Activated CD8-positive, alpha-beta memory T cell treated with anti-CD3 and anti-CD28 coated beads, Interleukin-2, amount 50 U/mL, for 24 hours (primary cell): ENCODE results near the gene CRISPLD2.

Source experiments
- DNase-seq: peaks from one replicate; pipeline ENCODE4 v3.0.0-alpha.2; 2020; ENCODE audit errors: extremely low read depth

CRISPLD2 gene

GRCh38 chr16:84955427-84955826 lies 135.6 kb downstream of the CRISPLD2 start:
- DNase-seq = no peak

DNA sequence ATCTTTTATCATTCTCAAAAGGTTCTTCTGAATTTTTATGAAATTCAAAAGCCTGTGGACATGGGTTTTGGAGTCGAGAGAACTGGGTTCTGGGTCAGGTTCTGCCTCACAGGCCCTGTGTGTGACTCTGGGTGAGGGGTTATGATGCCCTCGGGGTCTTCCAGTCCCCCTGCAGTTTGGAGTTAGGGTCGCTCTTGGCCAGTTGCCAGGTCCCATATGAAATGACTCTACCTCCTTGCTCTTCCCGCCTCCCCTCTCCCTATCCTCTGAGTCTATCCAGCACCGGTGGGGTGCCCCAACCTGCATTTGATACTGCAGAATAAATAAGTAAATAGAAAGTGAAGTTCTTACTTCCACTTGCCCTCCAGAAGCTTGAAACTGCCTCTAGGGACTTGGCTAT lies 137.4 kb downstream of the CRISPLD2 start:
- DNase-seq = no peak

DNA sequence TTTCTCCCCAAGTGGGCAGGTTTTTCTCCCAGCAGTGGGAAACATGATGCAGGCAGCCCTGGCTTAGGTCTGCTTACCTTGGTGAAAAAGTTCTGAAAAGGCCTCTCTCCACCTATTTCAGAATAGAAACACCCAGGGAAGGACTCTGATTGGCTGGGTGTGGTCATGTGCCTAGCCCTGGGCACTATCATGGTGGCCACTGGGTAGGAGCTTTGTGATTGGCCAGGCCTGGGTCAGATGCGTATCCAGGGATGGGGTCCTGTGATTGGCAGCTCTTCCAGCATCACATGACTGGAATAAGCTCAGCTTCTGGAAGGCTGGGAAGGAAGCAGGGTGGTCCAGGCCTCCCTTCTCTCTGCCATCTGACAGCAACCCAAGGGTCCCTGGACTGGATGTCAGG lies 138.0 kb downstream of the CRISPLD2 start:
- no peak for DNase-seq
